DOHH2 (cell line): Measurements from ENCODE around the gene NFU1.

Source experiments
- H3F3A ChIP-seq: fragments of 200-600 bp; sonication (generic), shearing (Covaris generic); 2 replicates; pipeline ENCODE4 v1.6.0; 2016; ENCODE audit warnings: antibody characterized with exemption, mild to moderate bottlenecking; ENCODE audit not compliant: control insufficient read depth, insufficient read depth
- H3K27ac ChIP-seq: fragments of 200-600 bp; sonication (generic); 2 replicates; pipeline ENCODE4 v1.5.1; 2014; ENCODE audit warnings: low read depth, mild to moderate bottlenecking, low read length, moderate library complexity
- H3K27me3 ChIP-seq: fragments of 200-600 bp; sonication (generic); 2 replicates; pipeline ENCODE4 v1.6.1; 2014; ENCODE audit warnings: mild to moderate bottlenecking, low read length, mixed read lengths; ENCODE audit not compliant: control insufficient read depth
- H3K36me3 ChIP-seq: fragments of 200-600 bp; sonication (generic); 2 replicates; pipeline ENCODE4 v1.6.1; 2014; ENCODE audit warnings: mild to moderate bottlenecking, low read length, moderate library complexity, mixed read lengths; ENCODE audit not compliant: control insufficient read depth
- H3K4me1 ChIP-seq: fragments of 200-600 bp; sonication (generic); 2 replicates; pipeline ENCODE4 v1.6.1; 2014; ENCODE audit warnings: mild to moderate bottlenecking, low read length, mixed read lengths; ENCODE audit not compliant: control insufficient read depth
- H3K4me2 ChIP-seq: fragments of 200-600 bp; sonication (generic); 2 replicates; pipeline ENCODE4 v1.6.0; 2014; ENCODE audit warnings: mild to moderate bottlenecking, low read length, moderate library complexity
- H3K4me3 ChIP-seq: fragments of 200-600 bp; sonication (generic); 2 replicates; pipeline ENCODE4 v1.5.1; 2014; ENCODE audit warnings: mild to moderate bottlenecking, low read length, mixed read lengths
- H3K79me2 ChIP-seq: fragments of 200-600 bp; sonication (generic); 2 replicates; pipeline ENCODE4 v1.6.1; 2014; ENCODE audit warnings: mild to moderate bottlenecking, low read length, mixed read lengths; ENCODE audit not compliant: control insufficient read depth
- H3K9me2 ChIP-seq: fragments of 200-600 bp; sonication (generic); replicated peaks from 2 replicates; pipeline ENCODE4 v1.6.1; 2014; ENCODE audit warnings: mild to moderate bottlenecking, low read length, mixed read lengths; ENCODE audit not compliant: control insufficient read depth
- H3K9me3 ChIP-seq: fragments of 200-600 bp; sonication (generic); 2 replicates; pipeline ENCODE4 v1.6.1; 2014; ENCODE audit warnings: antibody characterized with exemption, low read length, mixed read lengths; ENCODE audit not compliant: control insufficient read depth, insufficient read depth
- H4K20me1 ChIP-seq: fragments of 200-600 bp; sonication (generic); 2 replicates; pipeline ENCODE4 v1.6.0; 2014; ENCODE audit warnings: low read depth, mild to moderate bottlenecking, antibody characterized with exemption, low read length, moderate library complexity; ENCODE audit not compliant: control insufficient read depth, insufficient read depth
- EZH2phosphoT487 ChIP-seq: fragments of 200-600 bp; sonication (generic); IDR thresholded peaks from 2 replicates; pipeline ENCODE4 v1.6.1; 2017; ENCODE audit warnings: borderline replicate concordance, mild to moderate bottlenecking, antibody characterized with exemption, low read length, moderate library complexity, mixed read lengths
- TF ChIP-seq, protein P1 (sequence below): fragments of 200-600 bp; sonication (generic); IDR thresholded peaks from one replicate; pipeline ENCODE4 v1.5.1; 2014; ENCODE audit warnings: antibody characterized with exemption, mild to moderate bottlenecking, low read depth, low read length; ENCODE audit not compliant: poor library complexity, severe bottlenecking

Gene NFU1

DNA sequence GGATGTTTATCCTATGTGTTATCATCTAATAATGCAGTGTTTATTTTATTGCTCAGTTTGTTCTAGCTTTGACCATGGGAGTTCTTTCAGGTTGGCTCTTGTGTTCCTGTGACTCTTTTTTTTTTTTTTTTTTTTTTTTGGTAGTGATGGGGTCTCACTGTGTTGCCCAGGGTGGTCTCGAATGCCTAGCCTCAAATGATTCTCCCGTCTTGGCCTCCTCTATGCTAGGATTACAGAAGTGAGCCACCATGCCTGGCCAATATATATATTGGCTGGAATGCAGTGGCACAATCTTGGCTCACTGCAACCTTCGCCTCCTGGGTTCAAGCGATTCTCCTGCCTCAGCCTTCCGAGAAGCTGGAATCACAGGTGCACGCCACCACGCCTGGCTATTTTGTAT, 18.9 kb upstream of the NFU1 start:
- Histone ChIP-seq H3K27ac (no peak overlapping the region), H4K20me1 (no peaks in the 10 kb centered on the region), H3K4me2 (no peak overlapping the region), H3K4me3 (no peak overlapping the region), H3K79me2 (no peaks in the 10 kb centered on the region), H3K36me3 (no peaks in the 10 kb centered on the region), H3K9me3 (no peaks in the 10 kb centered on the region), H3K27me3 (peaks cover 12% of the 10 kb centered on the region), H3K9me2 (no peaks in the 10 kb centered on the region), H3F3A (no peaks in the 10 kb centered on the region), H3K4me1 (no peaks in the 10 kb centered on the region)
- no peak for TF ChIP-seq EZH2phosphoT487

DNA sequence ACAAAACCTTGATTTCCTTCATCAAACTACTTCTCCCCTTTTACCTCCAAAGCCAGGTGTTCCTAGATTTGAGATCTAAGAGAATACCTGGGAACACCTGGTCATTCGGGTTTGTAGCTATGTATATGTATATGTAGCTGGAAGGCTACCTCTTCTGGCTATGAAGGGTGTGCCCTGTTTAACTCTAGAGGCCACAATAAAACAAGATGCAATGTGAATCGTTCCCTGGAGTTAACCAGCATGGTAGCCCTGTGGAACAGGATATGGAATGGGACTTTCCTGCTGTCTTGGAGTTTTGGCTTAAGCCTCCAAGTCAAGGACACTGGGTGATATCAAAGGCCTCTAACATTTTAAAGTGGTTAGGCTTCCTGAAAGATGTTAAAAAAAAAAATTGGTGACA, 17.7 kb upstream of the NFU1 start:
- H3K4me1 ChIP-seq: no peaks in the 10 kb centered on the region

DNA sequence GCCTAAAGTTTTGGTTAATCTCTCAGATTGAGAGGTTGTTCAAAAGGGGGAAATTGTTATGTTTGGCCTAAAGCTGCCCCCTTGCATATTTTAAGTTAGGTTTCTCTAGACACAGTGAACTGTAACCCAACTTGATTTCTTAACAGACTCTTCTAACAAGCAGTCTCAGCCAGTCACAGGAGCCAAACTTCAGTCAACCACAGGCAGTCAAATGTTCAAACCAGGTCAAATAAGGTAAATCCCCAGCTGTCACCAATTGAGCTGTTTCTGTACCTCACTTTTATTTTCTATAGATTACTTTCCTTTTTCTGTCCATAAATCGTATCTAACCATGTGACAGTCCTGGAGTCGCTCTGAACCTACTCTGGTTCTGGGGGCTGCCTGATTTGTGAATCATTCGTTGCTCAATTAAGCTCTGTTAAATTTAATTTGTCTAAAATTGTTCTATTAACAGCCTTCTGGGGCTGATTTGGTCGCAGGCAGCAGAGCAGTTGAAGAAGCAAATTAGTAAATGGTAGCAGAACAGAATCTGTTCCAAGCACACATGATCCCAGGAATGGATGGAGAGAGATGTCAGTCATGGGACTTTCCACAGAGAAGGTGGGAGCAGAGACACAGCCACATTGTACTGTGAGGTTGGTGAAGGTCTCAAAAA, 16.4 kb upstream of the NFU1 start:
- Histone ChIP-seq H3K9me2 (no peaks in the 10 kb centered on the region), H3K4me3 (no peak overlapping the region), H3K36me3 (no peaks in the 10 kb centered on the region), H3K27ac (no peak overlapping the region), H3K27me3 (peaks cover 13% of the 10 kb centered on the region), H3F3A (no peaks in the 10 kb centered on the region), H3K9me3 (no peaks in the 10 kb centered on the region), H3K79me2 (no peaks in the 10 kb centered on the region), H3K4me1 (no peaks in the 10 kb centered on the region), H3K4me2 (no peak overlapping the region), H4K20me1 (no peaks in the 10 kb centered on the region)
- TF ChIP-seq, protein P1, sequence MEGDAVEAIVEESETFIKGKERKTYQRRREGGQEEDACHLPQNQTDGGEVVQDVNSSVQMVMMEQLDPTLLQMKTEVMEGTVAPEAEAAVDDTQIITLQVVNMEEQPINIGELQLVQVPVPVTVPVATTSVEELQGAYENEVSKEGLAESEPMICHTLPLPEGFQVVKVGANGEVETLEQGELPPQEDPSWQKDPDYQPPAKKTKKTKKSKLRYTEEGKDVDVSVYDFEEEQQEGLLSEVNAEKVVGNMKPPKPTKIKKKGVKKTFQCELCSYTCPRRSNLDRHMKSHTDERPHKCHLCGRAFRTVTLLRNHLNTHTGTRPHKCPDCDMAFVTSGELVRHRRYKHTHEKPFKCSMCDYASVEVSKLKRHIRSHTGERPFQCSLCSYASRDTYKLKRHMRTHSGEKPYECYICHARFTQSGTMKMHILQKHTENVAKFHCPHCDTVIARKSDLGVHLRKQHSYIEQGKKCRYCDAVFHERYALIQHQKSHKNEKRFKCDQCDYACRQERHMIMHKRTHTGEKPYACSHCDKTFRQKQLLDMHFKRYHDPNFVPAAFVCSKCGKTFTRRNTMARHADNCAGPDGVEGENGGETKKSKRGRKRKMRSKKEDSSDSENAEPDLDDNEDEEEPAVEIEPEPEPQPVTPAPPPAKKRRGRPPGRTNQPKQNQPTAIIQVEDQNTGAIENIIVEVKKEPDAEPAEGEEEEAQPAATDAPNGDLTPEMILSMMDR: no peak
- TF ChIP-seq EZH2phosphoT487: no peak

More for the DNA sequence above, 17.7 kb upstream of the NFU1 start:
- H3F3A ChIP-seq: no peaks in the 10 kb centered on the region
- no peaks in the 10 kb centered on the region for H4K20me1 ChIP-seq
- no peak overlapping the region for H3K4me2 ChIP-seq
- no peaks in the 10 kb centered on the region for H3K9me2 ChIP-seq
- H3K27me3 ChIP-seq: peaks cover 13% of the 10 kb centered on the region
- no peaks in the 10 kb centered on the region for H3K9me3 ChIP-seq
- H3K79me2 ChIP-seq: no peaks in the 10 kb centered on the region
- no peak overlapping the region for H3K4me3 ChIP-seq
- H3K27ac ChIP-seq: no peak overlapping the region
- no peaks in the 10 kb centered on the region for H3K36me3 ChIP-seq
- TF ChIP-seq, protein P1: no peak
- TF ChIP-seq EZH2phosphoT487: no peak

DNA sequence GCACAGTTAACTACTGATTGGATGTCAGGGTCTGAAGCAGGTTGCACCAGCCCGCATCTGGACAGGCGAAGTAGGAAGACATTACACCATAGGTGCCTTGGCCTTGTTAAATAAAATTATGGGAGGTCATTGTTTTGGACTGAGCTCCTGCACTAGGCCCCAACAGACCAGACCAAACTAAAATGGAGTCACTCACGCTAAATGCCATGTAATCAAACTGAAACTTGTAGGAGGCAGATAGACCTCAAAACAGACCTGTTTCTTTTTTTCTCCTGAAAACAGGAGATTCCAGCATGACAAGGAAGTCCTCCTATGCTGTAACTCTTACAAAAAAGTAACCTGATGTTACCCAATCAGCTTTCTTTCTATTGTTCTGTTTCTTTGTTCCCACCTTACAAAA, 15.5 kb upstream of the NFU1 start:
- no peak overlapping the region for H3K27ac ChIP-seq
- no peaks in the 10 kb centered on the region for H3K36me3 ChIP-seq
- no peaks in the 10 kb centered on the region for H4K20me1 ChIP-seq
- no peak overlapping the region for H3K4me2 ChIP-seq
- no peak for TF ChIP-seq EZH2phosphoT487
- TF ChIP-seq, protein P1: no peak
- no peaks in the 10 kb centered on the region for H3K9me2 ChIP-seq
- H3K79me2 ChIP-seq: no peaks in the 10 kb centered on the region
- H3K4me3 ChIP-seq: no peak overlapping the region
- H3K4me1 ChIP-seq: no peaks in the 10 kb centered on the region
- H3F3A ChIP-seq: no peaks in the 10 kb centered on the region
- peaks cover 10% of the 10 kb centered on the region; the same call in 1 of the 2 replicates for H3K27me3 ChIP-seq
- no peaks in the 10 kb centered on the region for H3K9me3 ChIP-seq
